Upper lobe of right lung (tissue), 1 donor: Measurements from ENCODE around the gene PXDN. TPM values are rescaled to one million over a fixed set of nuclear protein-coding genes. Genes with fewer than 3 reads are reported as not detected.

Source experiments
- ATAC-seq: fragments of 200-7000 bp; cut with Tn5 transposase; one replicate; pipeline ENCODE4 v1.9.1; 2020; ENCODE audit warnings: mild to moderate bottlenecking, moderate library complexity
- DNase-seq: peaks from one replicate; pipeline ENCODE4 v3.0.0-alpha.2; 2020
- H3K27ac ChIP-seq: fragments of 200-600 bp; one replicate; pipeline ENCODE4 v1.8.0; 2022
- H3K27me3 ChIP-seq: fragments of 200-600 bp; one replicate; pipeline ENCODE4 v1.8.0; 2022; ENCODE audit warnings: mild to moderate bottlenecking
- H3K36me3 ChIP-seq: fragments of 200-600 bp; one replicate; pipeline ENCODE4 v1.8.0; 2022
- H3K4me1 ChIP-seq: fragments of 200-600 bp; one replicate; pipeline ENCODE4 v1.8.0; 2022
- H3K4me3 ChIP-seq: fragments of 200-600 bp; one replicate; pipeline ENCODE4 v1.8.0; 2022; ENCODE audit warnings: mild to moderate bottlenecking
- H3K9me3 ChIP-seq: fragments of 200-600 bp; one replicate; pipeline ENCODE4 v1.8.0; 2022
- CTCF ChIP-seq: fragments of 200-600 bp; IDR thresholded peaks from one replicate; pipeline ENCODE4 v1.8.0; 2022; ENCODE audit warnings: antibody characterized with exemption
- intact Hi-C: fragments of 100-400 bp; cut with DNase I; formaldehyde crosslinking; loops from one replicate; pipeline ENCODE4 v1.11.0; 2022
- total RNA-seq: library from RNA; stranded (reverse); fragmentation: NEBNext Ultra II Directional; extraction: Animal tissue kit (Norgen Biotek cat#: 25700); gene quantifications from one replicate; pipeline ENCODE4 v1.2.1, GENCODE V29; 2021
- donor health status: DM: no; HTN: yes; CAD: no; lungs with severe emphysema.

PXDN gene
- total RNA-seq, 1 donor from 2014 or later: 58.4 TPM

GRCh38 chr2:1656961-1657841, 87.1 kb downstream of the PXDN start:
- no peak for TF ChIP-seq CTCF
- Histone ChIP-seq H3K36me3 (peaks cover 37% of the 10 kb centered on the region), H3K4me3 (no peak overlapping the region), H3K27ac (no peak overlapping the region), H3K9me3 (no peaks in the 10 kb centered on the region), H3K4me1 (peaks cover 20% of the 10 kb centered on the region), H3K27me3 (no peaks in the 10 kb centered on the region)
- no peak for ATAC-seq
- no peak for DNase-seq
- intact Hi-C loops: no loop called here

- Histone ChIP-seq H3K9me3 (no peaks in the 10 kb centered on the region), H3K36me3 (peaks cover 29% of the 10 kb centered on the region), H3K4me3 (no peak overlapping the region), H3K27ac (no peak overlapping the region), H3K4me1 (peaks cover 27% of the 10 kb centered on the region), H3K27me3 (no peaks in the 10 kb centered on the region)
- intact Hi-C loops: no loop called here
- peak; percentile 5 for ATAC-seq
- no peak for TF ChIP-seq CTCF
- DNase-seq: no peak
These were observed 87.9 kb downstream of the PXDN start for GRCh38 chr2:1656326-1656960.

GRCh38 chr2:1655461-1655860, 88.9 kb downstream of the PXDN start:
- H3K4me3 ChIP-seq: no peak overlapping the region
- no peak for ATAC-seq
- no peak for DNase-seq
- H3K27me3 ChIP-seq: no peaks in the 10 kb centered on the region
- no peak overlapping the region for H3K27ac ChIP-seq
- H3K9me3 ChIP-seq: no peaks in the 10 kb centered on the region
- intact Hi-C loops: no loop called here
- peaks cover 31% of the 10 kb centered on the region for H3K4me1 ChIP-seq
- H3K36me3 ChIP-seq: peaks cover 20% of the 10 kb centered on the region
- TF ChIP-seq CTCF: no peak

- H3K36me3 ChIP-seq: peaks cover 13% of the 10 kb centered on the region
- ATAC-seq: no peak
- no peak overlapping the region for H3K4me3 ChIP-seq
- no peaks in the 10 kb centered on the region for H3K9me3 ChIP-seq
- H3K27me3 ChIP-seq: no peaks in the 10 kb centered on the region
- no peak for DNase-seq
- TF ChIP-seq CTCF: no peak
- peak overlapping the region; percentile 7 for H3K27ac ChIP-seq
- intact Hi-C loops: no loop called here
- H3K4me1 ChIP-seq: peaks cover 31% of the 10 kb centered on the region
These were observed 89.5 kb downstream of the PXDN start for GRCh38 chr2:1654696-1655374.

GRCh38 chr2:1653956-1654695, 90.2 kb downstream of the PXDN start:
- no peak for TF ChIP-seq CTCF
- peaks cover 8% of the 10 kb centered on the region for H3K36me3 ChIP-seq
- intact Hi-C loops: no loop called here
- no peak for DNase-seq
- ATAC-seq: no peak
- H3K27ac ChIP-seq: peak overlapping the region; percentile 12
- H3K9me3 ChIP-seq: no peaks in the 10 kb centered on the region
- H3K4me3 ChIP-seq: no peak overlapping the region
- H3K4me1 ChIP-seq: peaks cover 31% of the 10 kb centered on the region
- H3K27me3 ChIP-seq: no peaks in the 10 kb centered on the region
